ENCODE measurements around the gene ARMH4.

GRCh38 chr14:58026219-58026618, 125.8 kb downstream of the ARMH4 start:
- no peak for TF ChIP-seq GATA2 (IDR thresholded peaks at IDR 0.05; ENCODE audit: low read depth, low read length)
- no peak for TF ChIP-seq GATA3 (IDR thresholded peaks at IDR 0.05; ENCODE audit: low read depth, low read length)

All from SH-SY5Y (cell line).